Measurements from ENCODE around the gene ADGRL2. TPM values are rescaled to one million over a fixed set of nuclear protein-coding genes. Genes with fewer than 3 reads are reported as not detected.

Gene ADGRL2
- total RNA-seq, 1 experiment from 2014 or later: 0.20 TPM

GRCh38 chr1:81976539-81976938 lies 175.8 kb downstream of the ADGRL2 start:
- no peaks in the 10 kb centered on the region for H3K27me3 ChIP-seq (ENCODE audit: insufficient read depth, low read length)
- TF ChIP-seq ZFX (IDR thresholded peaks at IDR 0.05) (no peak), EGR1 (IDR thresholded peaks at IDR 0.05; ENCODE audit: low read depth) (no peak), POLR2AphosphoS5 (IDR thresholded peaks at IDR 0.05; ENCODE audit: low read depth, low read length) (no peak)
- no peak overlapping the region for H3K4me3 ChIP-seq (replicated peaks in 1 of 2; ENCODE audit: low read depth in 1 of 2, low read length in 2 of 2)
- no peaks in the 10 kb centered on the region for H3K4me1 ChIP-seq (ENCODE audit: control insufficient read depth in 1 of 2, insufficient read depth in 2 of 2, low read length in 2 of 2)
- DNase-seq (ENCODE audit: low read depth, low spot score): no peak
- no peak for ATAC-seq
- H3K9me3 ChIP-seq (ENCODE audit: control insufficient read depth in 1 of 2, insufficient read depth in 1 of 2, low read depth in 1 of 2, low read length in 2 of 2): no peaks in the 10 kb centered on the region; a peak in 1 of 4 replicates
- no TSS peak for BruUV-seq (replicated peaks)
- H3K4me2 ChIP-seq (ENCODE audit: low read length): no peak overlapping the region
- no peaks in the 10 kb centered on the region for H3K79me2 ChIP-seq (ENCODE audit: insufficient read depth, low read length)
- H3K9me2 ChIP-seq (ENCODE audit: insufficient read depth): no peaks in the 10 kb centered on the region
- H3K9ac ChIP-seq (ENCODE audit: low read length): no peak overlapping the region
- no peak overlapping the region for H3K27ac ChIP-seq (ENCODE audit: low read depth, low read length)
- H2AFZ ChIP-seq (ENCODE audit: low read depth, low read length, poor library complexity, severe bottlenecking): no peak overlapping the region
- RAD21 ChIA-PET (ENCODE audit: low non-redundant PET in 1 of 2, low total read pairs in 2 of 2, uncharacterized antibody in 2 of 2, unreplicated experiment in 2 of 2): no interaction called here
- CTCF ChIA-PET: no interaction called here
- no peaks in the 10 kb centered on the region for H4K20me1 ChIP-seq (ENCODE audit: insufficient read depth)
- intact Hi-C loops (cut with micrococcal nuclease): no loop called here
- POLR2A ChIA-PET: no interaction called here
- H3K36me3 ChIP-seq (ENCODE audit: control insufficient read depth in 1 of 2, insufficient read depth in 2 of 2, low read length in 2 of 2): no peaks in the 10 kb centered on the region

GRCh38 chr1:81978945-81979344 lies 178.2 kb downstream of the ADGRL2 start:
- Histone ChIP-seq H3K79me2 (ENCODE audit: insufficient read depth, low read length) (no peaks in the 10 kb centered on the region), H4K20me1 (ENCODE audit: insufficient read depth) (no peaks in the 10 kb centered on the region), H2AFZ (ENCODE audit: low read depth, low read length, poor library complexity, severe bottlenecking) (no peak overlapping the region), H3K4me1 (ENCODE audit: control insufficient read depth in 1 of 2, insufficient read depth in 2 of 2, low read length in 2 of 2) (no peaks in the 10 kb centered on the region), H3K9me3 (ENCODE audit: control insufficient read depth in 1 of 2, insufficient read depth in 1 of 2, low read depth in 1 of 2, low read length in 2 of 2) (no peaks in the 10 kb centered on the region; a peak in 1 of 4 replicates), H3K9me2 (ENCODE audit: insufficient read depth) (no peaks in the 10 kb centered on the region), H3K9ac (ENCODE audit: low read length) (no peak overlapping the region), H3K27me3 (ENCODE audit: insufficient read depth, low read length) (no peaks in the 10 kb centered on the region), H3K4me2 (ENCODE audit: low read length) (no peak overlapping the region), H3K4me3 (replicated peaks in 1 of 2; ENCODE audit: low read depth in 1 of 2, low read length in 2 of 2) (no peak overlapping the region), H3K36me3 (ENCODE audit: control insufficient read depth in 1 of 2, insufficient read depth in 2 of 2, low read length in 2 of 2) (no peaks in the 10 kb centered on the region), H3K27ac (ENCODE audit: low read depth, low read length) (no peak overlapping the region)
- TF ChIP-seq, protein P1, sequence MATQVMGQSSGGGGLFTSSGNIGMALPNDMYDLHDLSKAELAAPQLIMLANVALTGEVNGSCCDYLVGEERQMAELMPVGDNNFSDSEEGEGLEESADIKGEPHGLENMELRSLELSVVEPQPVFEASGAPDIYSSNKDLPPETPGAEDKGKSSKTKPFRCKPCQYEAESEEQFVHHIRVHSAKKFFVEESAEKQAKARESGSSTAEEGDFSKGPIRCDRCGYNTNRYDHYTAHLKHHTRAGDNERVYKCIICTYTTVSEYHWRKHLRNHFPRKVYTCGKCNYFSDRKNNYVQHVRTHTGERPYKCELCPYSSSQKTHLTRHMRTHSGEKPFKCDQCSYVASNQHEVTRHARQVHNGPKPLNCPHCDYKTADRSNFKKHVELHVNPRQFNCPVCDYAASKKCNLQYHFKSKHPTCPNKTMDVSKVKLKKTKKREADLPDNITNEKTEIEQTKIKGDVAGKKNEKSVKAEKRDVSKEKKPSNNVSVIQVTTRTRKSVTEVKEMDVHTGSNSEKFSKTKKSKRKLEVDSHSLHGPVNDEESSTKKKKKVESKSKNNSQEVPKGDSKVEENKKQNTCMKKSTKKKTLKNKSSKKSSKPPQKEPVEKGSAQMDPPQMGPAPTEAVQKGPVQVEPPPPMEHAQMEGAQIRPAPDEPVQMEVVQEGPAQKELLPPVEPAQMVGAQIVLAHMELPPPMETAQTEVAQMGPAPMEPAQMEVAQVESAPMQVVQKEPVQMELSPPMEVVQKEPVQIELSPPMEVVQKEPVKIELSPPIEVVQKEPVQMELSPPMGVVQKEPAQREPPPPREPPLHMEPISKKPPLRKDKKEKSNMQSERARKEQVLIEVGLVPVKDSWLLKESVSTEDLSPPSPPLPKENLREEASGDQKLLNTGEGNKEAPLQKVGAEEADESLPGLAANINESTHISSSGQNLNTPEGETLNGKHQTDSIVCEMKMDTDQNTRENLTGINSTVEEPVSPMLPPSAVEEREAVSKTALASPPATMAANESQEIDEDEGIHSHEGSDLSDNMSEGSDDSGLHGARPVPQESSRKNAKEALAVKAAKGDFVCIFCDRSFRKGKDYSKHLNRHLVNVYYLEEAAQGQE (IDR thresholded peaks at IDR 0.05; ENCODE audit: low read depth): no peak
- TF ChIP-seq RAD21 (IDR thresholded peaks at IDR 0.05; ENCODE audit: low read depth): no peak
- no peak for TF ChIP-seq YY1 (IDR thresholded peaks at IDR 0.05; ENCODE audit: extremely low read depth, insufficient replicate concordance, low read depth, low read length)
- TF ChIP-seq ZFX (IDR thresholded peaks at IDR 0.05): no peak
- TF ChIP-seq SIN3A (IDR thresholded peaks at IDR 0.05; ENCODE audit: low read depth): no peak
- TF ChIP-seq FOSL1 (IDR thresholded peaks at IDR 0.05; ENCODE audit: low read depth): no peak
- TF ChIP-seq POLR2AphosphoS5 (IDR thresholded peaks at IDR 0.05; ENCODE audit: low read depth, low read length): no peak
- TF ChIP-seq CEBPB (IDR thresholded peaks at IDR 0.05; ENCODE audit: low read depth): no peak
- no peak for TF ChIP-seq ZBTB33 (IDR thresholded peaks at IDR 0.05; ENCODE audit: extremely low read depth, insufficient replicate concordance, low read length)
- TF ChIP-seq POLR2A (IDR thresholded peaks at IDR 0.05; ENCODE audit: borderline replicate concordance, extremely low read depth, insufficient read depth, insufficient read length): no peak
- no peak for TF ChIP-seq ATF3 (IDR thresholded peaks at IDR 0.05)
- TF ChIP-seq JUND (IDR thresholded peaks at IDR 0.05): no peak
- ChIA-PET CTCF (no interaction called here), POLR2A (no interaction called here), RAD21 (ENCODE audit: low non-redundant PET in 1 of 2, low total read pairs in 2 of 2, uncharacterized antibody in 2 of 2, unreplicated experiment in 2 of 2) (no interaction called here)
- intact Hi-C loops (cut with micrococcal nuclease): no loop called here
- DNase-seq (ENCODE audit: low read depth, low spot score) (no peak), ATAC-seq (no peak)
- BruUV-seq (replicated peaks): no TSS peak
